K562 (cell line): ENCODE data around the gene PCBP3. TPM values are rescaled to one million over a fixed set of nuclear protein-coding genes. Genes with fewer than 3 reads are reported as not detected.

Source experiments
- ATAC-seq: fragments of 200-7000 bp; cut with Tn5 transposase; 3 replicates; pipeline ENCODE4 v1.9.1; 2020; ENCODE audit warnings: moderate library complexity
- BruUV-seq: library from RNA; stranded (reverse); fragments of 400-500 nt; replicated peaks from 2 replicates; lab custom pipeline; 2021; lab: Mats Ljungman, UMichigan
- CTCF ChIA-PET: fragments of 300-600 bp; formaldehyde crosslinking; extraction: SDS; loops from one replicate; lab custom pipeline; 2021; ENCODE audit warnings: low intra/inter-chr PET ratio; lab: Yijun Ruan, JAX
- POLR2A ChIA-PET: fragments of 300-600, 350-650 bp; sonication (Branson Sonifier 250); formaldehyde crosslinking; extraction: SDS; loops from one replicate; lab custom pipeline; 2021; ENCODE audit warnings: antibody characterized with exemption, inconsistent platforms; lab: Yijun Ruan, JAX
- DNase-seq, 4 experiments: peaks; one replicate each; pipeline versions ENCODE4 v3.0.0 to v3.0.0-alpha.2; 2011 to 2018; ENCODE audit warnings: low spot score in 3 of 4, mixed read lengths in 3 of 4; ENCODE audit errors: extremely low read depth in 1 of 4
- FAIRE-seq: peaks from 2 replicates; lab custom pipeline; 2011; peaks lifted over from hg19 to GRCh38; lab: Jason Lieb, UNC
- H2AFZ ChIP-seq: 2 replicates; pipeline ENCODE4 v1.6.0; 2011; ENCODE audit warnings: low read depth, low read length, control low read depth, inconsistent platforms
- H3K27ac ChIP-seq: fragments of 200-600 bp; 3 replicates; pipeline ENCODE4 v1.8.0; 2011; ENCODE audit warnings: low read depth, mild to moderate bottlenecking, control low read depth, inconsistent platforms, low read length, moderate library complexity, mixed read lengths; ENCODE audit errors: extremely low read depth
- H3K27me3 ChIP-seq, 2 experiments: fragments of 300-600 bp in 1 of 2; 2 replicates in 1 of 2; 3 replicates in 1 of 2; pipeline versions ENCODE4 v1.6.0 to v1.8.0; 2011; ENCODE audit warnings: inconsistent platforms in 2 of 2, low read length in 2 of 2, mild to moderate bottlenecking in 1 of 2, mixed read lengths in 1 of 2, moderate library complexity in 1 of 2; ENCODE audit not compliant: control insufficient read depth in 2 of 2, insufficient read depth in 2 of 2
- H3K36me3 ChIP-seq: fragments of 300-600 bp; 3 replicates; pipeline ENCODE4 v1.8.0; 2011; ENCODE audit warnings: mild to moderate bottlenecking, low read length, inconsistent platforms; ENCODE audit not compliant: control insufficient read depth, insufficient read depth
- H3K4me1 ChIP-seq, 2 experiments: fragments of 200-600 bp in 1 of 2; replicated peaks in 1 of 2; 2 replicates in 1 of 2; 3 replicates in 1 of 2; pipeline versions ENCODE4 v1.5.1 to v1.8.0; 2011; ENCODE audit warnings: inconsistent platforms in 2 of 2, low read length in 2 of 2, mild to moderate bottlenecking in 1 of 2, mixed read lengths in 1 of 2, moderate library complexity in 1 of 2; ENCODE audit not compliant: control insufficient read depth in 2 of 2, insufficient read depth in 2 of 2
- H3K4me2 ChIP-seq: 2 replicates; pipeline ENCODE4 v1.6.1; 2011; ENCODE audit warnings: low read length, control low read depth, inconsistent platforms, mixed read lengths; ENCODE audit not compliant: insufficient read depth
- H3K4me3 ChIP-seq: fragments of 200-600 bp; sonication (generic), shearing (Covaris generic); 2 replicates; pipeline ENCODE4 v1.5.1; 2016; ENCODE audit warnings: control low read depth, inconsistent platforms
- H3K79me2 ChIP-seq: fragments of 200-600 bp; 3 replicates; pipeline ENCODE4 v1.8.0; 2011; ENCODE audit warnings: low read length, inconsistent platforms; ENCODE audit not compliant: control insufficient read depth, insufficient read depth
- H3K9ac ChIP-seq, 2 experiments: 2 replicates each; pipeline versions ENCODE4 v1.6.0 to v1.6.1; 2011; ENCODE audit warnings: low read depth in 2 of 2, low read length in 2 of 2, control low read depth in 1 of 2, inconsistent platforms in 1 of 2, mild to moderate bottlenecking in 1 of 2, mixed read lengths in 1 of 2; ENCODE audit not compliant: insufficient read depth in 1 of 2
- H3K9me1 ChIP-seq: one replicate; pipeline ENCODE4 v1.6.0; 2011; ENCODE audit warnings: inconsistent platforms, mild to moderate bottlenecking, low read length, moderate library complexity; ENCODE audit not compliant: control insufficient read depth, insufficient read depth
- H3K9me3 ChIP-seq: replicated peaks from 2 replicates; pipeline ENCODE4 v1.5.1; 2011; ENCODE audit warnings: low read depth, low read length, inconsistent platforms; ENCODE audit not compliant: control insufficient read depth, insufficient read depth
- H4K20me1 ChIP-seq: replicated peaks from 2 replicates; pipeline ENCODE4 v1.6.1; 2011; ENCODE audit warnings: low read length, inconsistent platforms, mixed read lengths; ENCODE audit not compliant: control insufficient read depth, insufficient read depth
- E2F5 ChIP-seq: sonication (generic); formaldehyde crosslinking; IDR thresholded peaks from 2 replicates; pipeline ENCODE4 v1.8.0; 2022; ENCODE audit warnings: mild to moderate bottlenecking, missing genetic modification reagents
- FOXO4 ChIP-seq: fragments of 450-650 bp; formaldehyde crosslinking; IDR thresholded peaks from 2 replicates; pipeline ENCODE4 v1.4.0; 2020; ENCODE audit warnings: mild to moderate bottlenecking, moderate library complexity
- SMAD4 ChIP-seq: fragments of 250-450 bp; sonication (Bioruptor Pico); conservative IDR thresholded peaks from 2 replicates; pipeline ENCODE4 v1.8.0; 2021; ENCODE audit warnings: inconsistent platforms, mild to moderate bottlenecking, moderate library complexity
- SMARCE1 ChIP-seq: fragments of 450-650 bp; IDR thresholded peaks from 2 replicates; pipeline ENCODE4 v1.7.1; 2016; ENCODE audit warnings: mild to moderate bottlenecking
- ZNF316 ChIP-seq: fragments of 450-650 bp; IDR thresholded peaks from 2 replicates; pipeline ENCODE4 v1.6.1; 2016
- ZNF395 ChIP-seq: fragments of 200-800 bp; sonication (Bioruptor generic); IDR thresholded peaks from 2 replicates; pipeline ENCODE4 v1.6.1; 2017; ENCODE audit warnings: missing genetic modification characterization, missing compliant biosample characterization
- WGBS: fragments of 100-300 bp; shearing (Covaris generic); methylation state at CpG from one replicate; pipeline ENCODE4 v1.1.6; 2016; ENCODE audit warnings: low coverage, mixed read lengths; ENCODE audit not compliant: insufficient coverage; ENCODE audit errors: missing lambda C conversion rate; 5-methylcytosine and 5-hydroxymethylcytosine counted together
- in situ Hi-C: fragments of 300-500 bp; cut with MboI; formaldehyde crosslinking; loops from 4 replicates; pipeline ENCODE4 v1.15.0; 2018; ENCODE audit warnings: inconsistent platforms, mixed read lengths
- intact Hi-C: fragments of 100-400 bp; cut with micrococcal nuclease; formaldehyde crosslinking; loops from 2 replicates; pipeline ENCODE4 v1.14.2; 2022
- polyA plus RNA-seq, 8 experiments: library from polyadenylated mRNA; depleted of rRNA in 4 of 8; stranded (reverse) in 5 of 8; unstranded in 3 of 8; fragments of >200 nt; fragmentation: Nextera tagmentation in 2 of 8; fragmentation: Illumina TruSeq in 1 of 8; extraction: Ambion mirVana in 2 of 8; extraction: Trizol in 1 of 8; gene quantifications; 2 replicates each; pipeline versions ENCODE4 v1.2.1 to v1.2.3, GENCODE V29; 2011 to 2014; ENCODE audit warnings: inconsistent platforms in 1 of 8, missing spikeins in 1 of 8
- total RNA-seq, 7 experiments: library from RNA; depleted of rRNA in 6 of 7; stranded (reverse); fragments of >200 nt in 6 of 7; fragmentation: Illumina TruSeq in 2 of 7; extraction: Trizol in 2 of 7; gene quantifications; 2 replicates each; pipeline versions ENCODE4 v1.2.1 to v1.2.3, GENCODE V29; 2011 to 2021; ENCODE audit warnings: low replicate concordance in 1 of 7

PCBP3 gene
- total and polyA plus RNA-seq, 9 of the 15 experiments (the other 6 are each of a cell fraction or from before 2014, with no cell fraction given), result 0.18 TPM; not detected in 8

GRCh38 chr21:45857761-45858160, 214.2 kb downstream of the PCBP3 start (continued):
- no peak for TF ChIP-seq SMARCE1
- no peak for TF ChIP-seq ZNF395 (CRISPR knock-in tag)

GRCh38 chr21:45858180-45858579, 214.7 kb downstream of the PCBP3 start:
- Histone ChIP-seq H3K4me2 (no peak overlapping the region), H3K9ac (no peak overlapping the region), H3K4me1 (no peaks in the 10 kb centered on the region), H2AFZ (no peak overlapping the region), H3K4me3 (no peak overlapping the region), H4K20me1 (no peaks in the 10 kb centered on the region), H3K36me3 (no peaks in the 10 kb centered on the region), H3K27ac (no peak overlapping the region), H3K79me2 (no peaks in the 10 kb centered on the region), H3K9me3 (no peaks in the 10 kb centered on the region), H3K27me3 (peaks cover 63 to 76% of the 10 kb centered on the region in 2 experiments), H3K9me1 (no peaks in the 10 kb centered on the region)
- 1% methylated on average over 12 of the region's 12 CpGs for WGBS
- intact Hi-C loops, result no loop called here
- ChIA-PET POLR2A (interaction anchor here (0.6 to 1.3 kb wide), 2 partner anchors 11 to 12 kb away, joined by 3 to 5 read pairs; no protein-coding TSS in a partner anchor), CTCF (no interaction called here)
- BruUV-seq, result no TSS peak
- FAIRE-seq (no peak), DNase-seq (no peak), ATAC-seq (no peak)
- TF ChIP-seq FOXO4 (CRISPR knock-in tag) (no peak), ZNF316 (no peak), E2F5 (CRISPR knock-in tag) (no peak), SMAD4 (CRISPR knock-in tag) (no peak)
- in situ Hi-C loops, result no loop called here
